HG02623 (cell line): Measurements from ENCODE around the gene NUP214.
"Not testable (repeated sequence)": the region's sequence is repeated elsewhere in the genome, so short reads cannot be mapped to it uniquely, and the experiment has no call there.

Experiments used
- ATAC-seq: cut with Tn5 transposase; IDR thresholded peaks from one replicate; pipeline ENCODE4 v1.9.1; 2021; ENCODE audit warnings: moderate library complexity; ENCODE audit not compliant: unreplicated experiment

The NUP214 gene

GRCh38 chr9:131096269-131097125 is 28.9 kb upstream of the NUP214 start, which contains the start of gene AIF1L:
AIF1L (plus strand) TSS chr9:131096531; CDS start chr9:131096630, 99 bp downstream.
- no peak for ATAC-seq

GRCh38 chr9:131097126-131097947 is 28.0 kb upstream of the NUP214 start:
- ATAC-seq: no peak

GRCh38 chr9:131097948-131098278 is 27.5 kb upstream of the NUP214 start:
- no peak for ATAC-seq

GRCh38 chr9:131098391-131099101 is 26.8 kb upstream of the NUP214 start:
- ATAC-seq: no peak

- ATAC-seq: no peak
Measured at GRCh38 chr9:131099102-131099606, 26.2 kb upstream of the NUP214 start.

- ATAC-seq: not testable (repeated sequence)
Measured at GRCh38 chr9:131099845-131100244, 25.5 kb upstream of the NUP214 start.

GRCh38 chr9:131100445-131100844 is 24.9 kb upstream of the NUP214 start:
- ATAC-seq: no peak

GRCh38 chr9:131101207-131101964 is 24.0 kb upstream of the NUP214 start:
- ATAC-seq: no peak

- no peak for ATAC-seq
Measured at GRCh38 chr9:131103024-131103423, 22.4 kb upstream of the NUP214 start.

GRCh38 chr9:131103535-131103934 is 21.9 kb upstream of the NUP214 start:
- no peak for ATAC-seq

- ATAC-seq: no peak
Measured at GRCh38 chr9:131104016-131104740, 21.2 kb upstream of the NUP214 start.

GRCh38 chr9:131105952-131106351 is 19.4 kb upstream of the NUP214 start:
- ATAC-seq: no peak

GRCh38 chr9:131107760-131108159 is 17.6 kb upstream of the NUP214 start:
- no peak for ATAC-seq

GRCh38 chr9:131111186-131111853 is 14.1 kb upstream of the NUP214 start:
- ATAC-seq: no peak

- ATAC-seq: no peak
Measured at GRCh38 chr9:131111854-131112311, 13.5 kb upstream of the NUP214 start.

GRCh38 chr9:131112374-131113154 is 12.8 kb upstream of the NUP214 start:
- no peak for ATAC-seq

- no peak for ATAC-seq
Measured at GRCh38 chr9:131113655-131114054, 11.7 kb upstream of the NUP214 start.

GRCh38 chr9:131114084-131114535 is 11.3 kb upstream of the NUP214 start:
- ATAC-seq: no peak
